HG02571 (cell line): ENCODE measurements around the gene PIP5KL1.

Source experiments
- ATAC-seq: cut with Tn5 transposase; IDR thresholded peaks from one replicate; pipeline ENCODE4 v1.9.1; 2021; ENCODE audit warnings: mild to moderate bottlenecking, moderate library complexity; ENCODE audit not compliant: unreplicated experiment

The PIP5KL1 gene, protein sequence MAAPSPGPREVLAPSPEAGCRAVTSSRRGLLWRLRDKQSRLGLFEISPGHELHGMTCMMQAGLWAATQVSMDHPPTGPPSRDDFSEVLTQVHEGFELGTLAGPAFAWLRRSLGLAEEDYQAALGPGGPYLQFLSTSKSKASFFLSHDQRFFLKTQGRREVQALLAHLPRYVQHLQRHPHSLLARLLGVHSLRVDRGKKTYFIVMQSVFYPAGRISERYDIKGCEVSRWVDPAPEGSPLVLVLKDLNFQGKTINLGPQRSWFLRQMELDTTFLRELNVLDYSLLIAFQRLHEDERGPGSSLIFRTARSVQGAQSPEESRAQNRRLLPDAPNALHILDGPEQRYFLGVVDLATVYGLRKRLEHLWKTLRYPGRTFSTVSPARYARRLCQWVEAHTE

DNA sequence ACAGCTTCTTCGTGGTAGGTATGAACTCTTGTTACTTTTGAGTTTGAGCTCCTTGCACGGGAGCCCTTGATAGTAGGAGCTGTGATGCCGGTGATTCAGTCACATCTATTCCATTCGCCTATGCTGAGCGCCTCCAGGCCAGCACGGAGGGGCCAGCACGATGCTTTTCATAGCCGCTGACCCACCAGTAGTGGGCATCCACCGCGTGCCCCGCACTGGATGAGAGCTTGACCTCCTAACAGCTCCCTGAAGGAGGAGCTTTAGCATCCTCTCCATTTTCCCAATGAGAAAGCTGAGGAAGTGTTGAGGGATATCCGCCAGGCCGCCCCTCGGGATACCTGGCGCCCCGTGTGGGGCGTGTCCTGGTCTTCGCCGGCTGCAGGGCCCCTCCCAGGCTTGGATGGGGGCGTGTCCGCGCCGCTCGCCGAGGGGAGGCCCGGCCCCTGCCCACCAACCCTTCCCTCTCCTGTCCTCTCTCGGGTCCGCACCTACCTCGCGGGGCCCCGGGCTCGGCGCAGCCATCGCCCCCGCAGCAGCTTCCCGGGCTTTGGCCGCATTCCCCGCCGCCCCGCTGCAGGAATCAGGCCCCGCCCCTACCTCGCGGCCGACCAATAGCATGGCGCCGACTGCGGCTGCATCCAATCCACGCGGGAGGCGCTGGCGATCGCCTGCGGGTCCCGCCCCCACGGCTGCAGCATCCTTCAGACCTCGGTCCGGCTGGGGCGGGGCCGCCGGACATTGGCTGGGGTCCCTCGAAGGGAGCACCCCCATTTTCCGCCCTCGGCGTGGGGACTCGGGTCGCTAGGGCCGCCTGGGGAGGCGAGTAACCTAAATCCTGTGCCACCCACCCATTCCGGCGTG lies at the start of gene PIP5KL1:
Gene PIP5KL1 (minus strand): TSS at position 547 of the 861 bp plus-strand sequence. CDS start 25 bp downstream, at position 522.
- ATAC-seq, result peak; percentile 71

DNA sequence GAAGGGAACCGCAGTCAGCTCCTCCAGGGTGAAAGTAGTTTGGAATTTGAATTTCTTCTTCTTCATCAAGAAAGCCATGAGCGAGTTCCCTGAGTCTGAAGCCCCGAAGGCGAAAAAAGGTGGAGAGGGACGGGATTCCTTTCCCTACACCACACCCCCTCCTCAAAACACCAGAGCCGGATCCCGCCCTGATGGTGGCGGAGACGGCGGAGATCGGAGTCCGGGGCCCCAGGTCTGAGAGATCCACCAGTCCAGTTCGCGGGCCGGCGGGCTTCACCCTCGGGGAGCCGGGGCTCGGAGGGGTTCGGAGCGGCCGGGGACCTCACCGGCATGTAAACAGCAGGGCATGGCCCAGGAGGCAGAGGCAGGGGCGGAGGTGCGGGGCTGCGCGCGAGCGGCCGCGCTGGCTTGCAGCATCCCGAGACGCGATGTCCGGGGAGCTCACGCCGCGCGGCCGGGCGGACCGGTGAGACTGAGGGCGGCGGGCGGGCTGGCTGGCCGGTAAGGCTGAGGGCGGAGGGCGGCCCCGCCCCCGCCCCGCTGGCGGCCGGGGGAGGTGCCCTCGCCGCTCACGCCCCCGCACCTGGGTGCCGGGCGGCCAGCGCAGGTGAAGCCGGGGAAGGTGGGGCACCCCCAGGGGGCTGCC lies 49.6 kb upstream of the PIP5KL1 start:
- ATAC-seq, result peak; percentile 35

DNA sequence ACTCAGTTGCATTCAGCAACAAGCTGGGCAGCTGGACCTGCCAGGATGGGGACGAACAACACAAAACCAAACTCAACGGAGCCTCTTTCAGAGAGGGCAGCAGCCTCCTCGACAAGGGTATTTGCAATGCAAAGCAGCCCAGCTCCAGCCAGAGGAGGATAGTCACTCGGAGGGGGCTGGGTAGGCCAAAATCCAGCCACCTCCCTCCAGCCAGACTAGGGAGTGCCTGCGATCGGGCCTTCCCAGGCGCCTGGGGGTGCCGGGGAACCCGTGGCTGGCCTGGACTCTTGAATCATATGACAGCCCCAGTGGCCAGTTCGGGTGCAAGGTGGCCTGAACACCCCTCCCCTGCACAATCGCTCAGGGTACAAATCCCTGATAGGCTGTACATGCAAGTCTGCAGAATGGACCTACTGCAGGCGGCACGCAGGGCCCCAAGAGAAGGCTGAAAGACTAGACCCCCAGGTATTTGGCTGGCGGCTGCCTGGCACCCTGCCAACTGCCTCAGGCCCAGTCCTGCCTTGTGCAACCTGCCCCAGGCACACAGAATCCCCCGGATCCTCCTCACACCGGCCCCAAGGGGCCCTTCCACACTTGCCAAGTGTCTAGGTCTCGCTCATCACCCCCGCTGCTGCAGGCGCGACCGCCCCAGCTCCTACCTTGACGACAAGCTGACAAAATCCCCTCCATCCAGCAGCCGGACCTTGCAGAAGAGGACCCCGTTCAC lies 48.9 kb upstream of the PIP5KL1 start:
- no peak for ATAC-seq

DNA sequence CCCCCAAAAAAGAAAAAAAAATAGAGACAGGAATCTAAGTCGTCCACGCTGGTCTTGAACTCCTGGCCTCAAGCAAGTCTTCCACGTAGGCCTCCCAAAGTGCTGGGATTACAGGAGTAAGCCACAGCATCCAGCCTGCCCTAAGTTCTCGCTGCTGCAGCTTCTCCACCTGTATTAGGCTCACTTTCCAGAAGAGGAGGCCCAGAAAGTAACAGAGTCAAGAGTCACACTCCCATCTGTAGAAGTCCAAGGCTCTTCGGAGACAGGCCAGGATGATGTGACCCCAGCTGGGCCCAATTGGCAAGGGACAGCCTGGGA lies 48.4 kb upstream of the PIP5KL1 start:
- ATAC-seq, result no peak

DNA sequence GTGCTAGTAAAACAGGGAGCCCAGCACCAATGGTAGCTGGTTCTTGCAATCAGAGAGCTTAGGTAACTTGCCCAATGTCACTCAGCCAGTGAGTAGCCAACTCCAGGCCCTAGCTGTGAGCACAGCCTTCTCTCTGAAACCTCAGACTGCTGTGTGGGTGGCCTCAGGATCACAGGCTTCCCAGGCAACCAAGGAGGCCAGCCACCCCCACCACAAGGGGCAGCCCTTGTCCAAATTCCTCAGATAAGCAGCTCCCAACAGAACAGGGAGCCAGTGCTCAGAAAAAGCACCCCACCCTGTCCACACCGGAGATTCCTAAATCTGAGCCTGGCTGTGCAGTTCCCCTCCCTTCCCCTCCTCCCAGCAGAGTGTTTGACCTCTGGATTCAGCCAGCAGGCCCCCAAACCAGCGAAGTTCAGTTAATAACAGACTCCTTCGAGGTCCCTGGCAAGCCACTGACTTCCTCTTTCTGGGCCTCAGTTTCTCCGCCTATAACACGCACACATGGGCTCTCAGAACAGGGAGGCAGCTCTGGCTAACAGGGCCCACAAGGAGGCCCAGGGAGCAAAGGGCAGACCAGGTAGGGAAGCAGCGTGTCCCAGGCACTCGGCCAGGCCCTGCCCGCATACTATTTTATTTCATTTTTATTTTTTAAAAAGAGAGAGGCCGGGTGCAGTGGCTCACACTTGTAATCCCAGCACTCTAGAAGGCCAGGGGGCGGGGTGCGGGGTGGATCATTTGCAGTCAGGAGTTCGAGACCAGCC lies 47.5 kb upstream of the PIP5KL1 start:
- no peak for ATAC-seq

DNA sequence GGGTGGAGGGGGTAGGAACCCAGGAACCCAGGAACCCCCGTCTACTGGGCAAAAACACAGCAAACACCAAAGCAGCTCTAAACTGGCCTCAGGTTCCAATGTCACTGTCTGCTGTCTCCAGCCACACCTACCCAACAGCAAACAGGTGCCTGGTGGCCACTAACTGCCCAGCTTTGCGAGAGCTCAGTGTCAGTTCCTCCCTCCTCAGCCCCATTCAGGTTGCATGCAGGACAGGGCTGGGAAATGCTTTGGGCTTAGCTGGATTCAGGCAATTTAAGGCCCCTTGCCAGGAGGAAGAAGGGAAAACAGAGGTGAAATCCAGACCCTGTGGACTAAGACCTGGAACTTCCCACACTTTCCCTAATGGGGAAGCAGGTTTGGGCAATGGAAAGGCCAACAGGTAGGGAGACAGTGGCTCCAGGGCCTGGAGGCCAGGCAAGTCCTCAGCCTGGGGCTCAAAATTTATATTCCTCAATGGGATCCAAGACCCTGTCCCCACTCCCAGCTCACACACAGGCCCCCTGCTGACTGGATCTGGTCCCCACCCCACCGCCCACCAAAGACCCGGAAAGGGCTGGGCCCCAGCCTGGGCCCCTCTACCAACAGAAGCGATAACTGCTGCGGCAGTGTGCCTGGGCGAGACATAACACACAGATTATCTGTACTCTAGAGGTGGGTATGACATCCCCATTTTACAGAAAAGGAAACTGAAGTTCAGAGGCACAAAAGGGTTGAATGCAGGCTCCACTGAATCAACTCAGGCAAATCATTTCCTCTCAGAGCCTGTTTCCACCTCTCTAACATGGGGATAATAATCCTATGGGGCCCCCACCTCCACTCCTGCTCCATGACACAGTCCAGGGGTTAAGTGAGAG lies 46.7 kb upstream of the PIP5KL1 start:
- ATAC-seq, result no peak

DNA sequence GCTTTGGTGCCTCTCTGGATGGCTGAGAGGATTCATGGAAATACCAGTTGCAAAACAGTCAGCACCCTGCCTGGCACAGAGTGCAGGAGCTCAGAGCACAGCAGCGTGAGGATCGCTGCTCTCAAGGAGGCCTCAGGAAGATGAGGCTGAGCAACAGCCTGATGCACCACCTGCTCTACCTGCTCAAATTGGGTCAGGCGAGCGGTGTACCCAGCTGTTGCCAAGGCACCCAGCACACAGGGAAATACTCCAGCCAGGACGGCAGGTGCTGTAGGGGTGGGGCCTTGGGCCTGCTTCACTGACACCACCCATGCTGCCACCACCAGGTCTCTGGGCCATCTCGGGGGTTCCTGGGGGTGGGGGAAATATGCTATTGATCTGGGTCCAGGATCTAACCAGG lies 45.9 kb upstream of the PIP5KL1 start:
- no peak for ATAC-seq

DNA sequence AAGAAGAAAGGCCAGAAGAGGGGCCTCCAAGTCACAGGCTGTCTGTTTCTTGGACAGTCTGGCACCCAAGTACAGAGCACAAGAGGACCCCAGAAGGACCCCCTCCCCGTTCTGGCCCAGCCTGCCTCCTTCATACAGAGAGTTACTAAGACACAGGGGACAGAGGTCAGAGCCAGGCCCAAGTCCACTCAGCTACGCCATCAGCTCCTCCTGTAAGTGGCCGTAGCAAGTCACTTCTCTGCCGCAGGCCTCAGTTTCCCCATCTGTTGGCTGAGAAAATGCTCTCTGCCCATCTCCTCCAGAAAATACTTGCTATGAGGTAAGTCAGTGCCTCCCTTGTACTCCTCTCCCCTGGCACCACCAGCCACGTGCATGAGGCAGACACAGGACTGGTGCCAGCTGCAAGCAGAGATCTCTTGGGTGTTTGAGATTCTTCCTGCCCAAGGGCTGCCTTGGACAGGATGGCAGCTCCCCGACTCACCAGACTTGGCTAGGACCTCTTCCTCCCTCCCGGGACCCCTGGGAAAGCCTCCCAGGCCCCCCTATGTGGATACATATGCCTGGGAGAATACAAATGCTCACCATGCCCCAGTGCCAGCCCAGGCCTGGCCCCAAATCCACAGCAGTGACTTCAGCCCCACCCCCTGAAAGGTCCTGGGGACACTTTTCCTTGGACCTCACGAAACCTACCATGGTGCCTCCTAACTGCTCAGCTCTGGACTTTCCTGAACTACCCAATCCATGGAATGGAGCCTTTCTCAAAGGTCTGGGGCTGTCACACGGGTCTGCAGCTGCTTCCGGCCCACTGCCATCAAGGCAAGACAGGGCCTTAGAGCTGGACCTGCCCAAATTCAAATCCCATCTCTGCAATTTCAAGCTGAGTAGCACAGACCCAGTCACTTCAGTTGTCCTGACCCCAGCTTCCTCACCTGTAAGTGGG lies 45.1 kb upstream of the PIP5KL1 start:
- no peak for ATAC-seq

DNA sequence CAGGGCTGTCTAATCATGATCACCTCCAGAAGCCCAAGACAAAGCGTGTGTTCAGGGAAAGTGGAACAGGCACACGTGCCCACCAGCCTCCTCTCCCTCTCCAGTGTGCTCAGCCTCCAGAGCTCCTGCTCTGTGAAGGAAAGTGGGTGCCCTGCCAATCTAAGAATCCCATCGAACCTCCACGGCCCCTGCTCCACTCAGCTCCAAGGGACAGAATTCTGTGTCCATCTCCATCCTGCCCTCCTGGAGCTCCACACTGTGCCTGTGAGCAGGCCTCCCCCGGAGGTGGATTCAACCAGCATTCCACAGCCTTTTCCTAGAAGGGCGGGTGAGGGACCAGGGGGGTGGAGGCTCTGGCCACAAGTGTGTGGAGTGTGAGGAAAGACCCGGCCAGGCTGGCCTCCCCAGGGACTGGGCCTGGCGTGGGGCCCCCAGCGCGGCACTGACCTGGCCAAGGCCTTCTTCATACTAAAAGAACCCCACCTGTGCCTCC lies 44.2 kb upstream of the PIP5KL1 start:
- ATAC-seq, result no peak

DNA sequence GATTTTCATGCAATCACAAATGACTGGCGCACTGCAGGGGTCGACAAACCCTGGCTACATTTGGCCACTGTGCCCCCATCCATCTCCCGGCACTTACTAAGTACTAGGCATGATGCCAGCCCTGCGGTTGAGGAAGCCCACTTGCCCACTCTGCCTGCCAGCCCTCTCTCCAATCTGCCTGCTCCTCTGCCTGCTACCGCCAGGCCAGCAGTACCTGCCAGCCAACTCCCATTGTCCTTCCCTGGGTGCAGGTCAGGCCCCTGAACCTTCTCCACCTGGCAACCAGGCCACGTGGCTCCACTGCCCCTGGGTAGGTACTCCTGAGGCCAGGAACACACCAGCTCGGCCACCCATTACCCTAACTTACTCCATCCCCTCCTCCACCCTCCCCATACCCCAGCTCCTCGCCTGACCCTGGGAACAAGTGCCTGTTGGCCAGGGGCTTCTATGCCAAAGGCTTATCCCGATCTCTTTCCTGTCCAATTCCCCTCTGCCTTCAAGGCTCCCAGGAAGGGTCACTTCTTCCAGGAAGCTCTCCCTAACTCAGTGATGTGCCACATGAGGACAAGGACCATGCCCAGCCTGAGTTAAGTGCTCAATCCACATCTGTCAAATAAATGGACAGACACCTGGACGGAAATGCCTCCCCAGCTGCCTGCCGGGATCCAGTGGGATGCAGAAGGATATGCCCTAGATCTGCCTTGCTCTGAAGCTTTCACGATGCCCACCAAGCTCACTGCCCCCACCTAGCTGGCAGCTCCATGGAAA lies 43.6 kb upstream of the PIP5KL1 start:
- ATAC-seq, result no peak

DNA sequence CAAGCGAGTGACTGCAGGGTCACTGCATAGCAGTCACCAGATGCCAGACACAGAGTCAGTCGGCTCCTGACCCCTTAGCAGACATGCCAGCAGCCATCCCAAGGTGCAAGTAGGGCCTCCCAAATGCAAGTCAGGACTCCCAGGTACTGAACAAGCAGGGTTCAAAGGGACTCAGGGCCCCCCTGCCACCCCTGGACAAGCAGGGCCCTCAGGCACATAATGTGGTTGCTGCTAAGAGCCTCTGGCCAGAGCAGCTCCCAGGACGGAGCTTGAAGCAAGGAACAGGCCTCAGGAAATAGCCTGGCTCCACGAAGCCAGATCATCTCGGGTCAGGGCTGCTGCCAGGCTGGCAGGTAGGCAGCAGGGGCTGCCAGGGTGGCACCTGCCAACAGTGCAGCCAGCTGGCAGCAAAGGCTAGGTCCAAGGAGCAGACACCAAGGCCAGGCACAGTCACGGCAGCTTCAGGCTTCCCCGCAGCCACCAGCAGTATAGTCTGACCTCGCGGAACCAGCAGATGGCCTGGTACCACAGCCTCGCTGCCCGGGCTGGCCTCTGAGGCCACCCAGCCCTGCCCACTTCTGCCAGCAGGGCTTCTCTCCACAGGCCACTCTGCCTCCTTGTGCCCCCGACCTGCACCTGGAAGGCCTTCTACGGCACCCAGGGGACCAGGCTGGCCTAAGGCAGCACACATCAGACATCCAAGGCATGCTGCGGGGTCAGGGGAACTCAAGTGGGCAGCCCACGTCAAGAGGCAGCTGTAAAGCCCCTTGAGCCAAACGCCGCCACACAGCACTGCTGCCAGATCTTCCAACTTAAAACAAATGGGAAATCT lies 42.8 kb upstream of the PIP5KL1 start:
- no peak for ATAC-seq

DNA sequence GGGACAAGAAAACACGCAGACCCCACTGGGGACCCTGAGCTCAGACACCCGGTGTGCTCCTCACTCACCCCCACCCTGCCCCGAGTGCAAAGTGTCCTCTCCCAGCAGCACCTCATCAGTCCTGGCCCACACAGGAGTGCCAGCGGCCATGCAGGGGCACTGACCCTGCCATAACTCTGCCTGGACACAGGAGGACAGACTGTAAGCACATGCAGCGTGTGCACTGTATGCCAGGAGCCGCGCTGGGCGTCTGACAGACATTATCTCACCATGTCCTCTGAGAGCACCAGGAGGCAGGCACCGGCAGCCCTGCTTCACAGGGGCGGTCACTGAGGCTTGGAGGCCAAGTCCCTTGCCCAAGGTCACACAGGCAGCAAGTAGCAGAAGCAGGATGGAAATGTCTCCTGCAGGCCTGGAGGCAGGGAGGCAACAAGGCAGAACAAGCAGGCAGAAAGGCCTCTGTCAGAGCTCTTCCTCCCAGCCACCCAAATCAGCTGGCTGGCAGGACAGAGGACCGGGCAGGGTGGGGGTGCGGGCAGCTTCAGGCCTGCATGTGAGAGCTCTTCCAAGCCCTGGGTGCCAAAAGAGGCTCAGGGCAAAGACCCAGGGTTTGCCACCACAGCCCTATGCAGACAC lies 41.8 kb upstream of the PIP5KL1 start:
- no peak for ATAC-seq

DNA sequence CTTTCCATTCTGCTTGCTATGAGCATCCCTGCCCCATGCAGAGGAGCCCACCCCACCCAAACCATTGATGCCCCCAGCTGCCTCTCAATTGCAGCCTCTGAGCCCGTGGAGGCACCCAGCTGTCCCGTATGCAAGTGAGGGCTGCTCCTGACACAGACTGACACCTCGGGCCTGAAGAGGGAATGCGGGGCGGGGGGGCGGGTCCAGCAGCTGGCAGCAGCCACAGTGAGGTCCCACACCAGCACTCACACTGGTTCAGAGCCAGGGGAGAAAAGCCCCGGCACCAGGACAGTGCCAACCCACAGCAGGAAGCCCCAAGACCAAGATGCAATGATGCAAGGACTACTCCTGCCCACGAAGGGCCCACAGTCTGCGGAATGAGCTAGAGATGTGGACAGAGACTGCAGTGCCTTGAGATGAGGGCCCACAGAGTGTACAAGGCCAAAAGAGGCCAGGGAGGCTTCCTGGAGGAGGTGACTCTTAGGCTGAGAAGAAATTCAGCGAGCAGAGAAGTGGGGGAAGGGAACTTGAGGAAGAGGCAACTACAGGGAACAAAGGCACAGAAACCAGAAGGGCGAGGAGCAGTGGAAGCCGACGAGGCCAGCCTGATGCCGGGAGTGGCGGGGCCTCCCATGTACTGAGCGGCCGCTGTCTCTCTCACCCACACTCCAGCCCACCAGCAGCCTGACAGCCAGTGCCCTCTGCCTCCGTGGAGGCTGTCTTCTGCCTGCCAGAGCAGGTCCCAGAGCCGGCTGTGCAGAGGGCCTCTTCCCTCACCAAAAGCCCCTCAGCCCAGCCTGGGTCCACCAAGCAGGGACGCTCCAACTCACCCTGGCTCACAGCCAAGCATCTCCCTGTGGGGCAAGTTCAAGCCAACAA lies 41.0 kb upstream of the PIP5KL1 start:
- no peak for ATAC-seq

DNA sequence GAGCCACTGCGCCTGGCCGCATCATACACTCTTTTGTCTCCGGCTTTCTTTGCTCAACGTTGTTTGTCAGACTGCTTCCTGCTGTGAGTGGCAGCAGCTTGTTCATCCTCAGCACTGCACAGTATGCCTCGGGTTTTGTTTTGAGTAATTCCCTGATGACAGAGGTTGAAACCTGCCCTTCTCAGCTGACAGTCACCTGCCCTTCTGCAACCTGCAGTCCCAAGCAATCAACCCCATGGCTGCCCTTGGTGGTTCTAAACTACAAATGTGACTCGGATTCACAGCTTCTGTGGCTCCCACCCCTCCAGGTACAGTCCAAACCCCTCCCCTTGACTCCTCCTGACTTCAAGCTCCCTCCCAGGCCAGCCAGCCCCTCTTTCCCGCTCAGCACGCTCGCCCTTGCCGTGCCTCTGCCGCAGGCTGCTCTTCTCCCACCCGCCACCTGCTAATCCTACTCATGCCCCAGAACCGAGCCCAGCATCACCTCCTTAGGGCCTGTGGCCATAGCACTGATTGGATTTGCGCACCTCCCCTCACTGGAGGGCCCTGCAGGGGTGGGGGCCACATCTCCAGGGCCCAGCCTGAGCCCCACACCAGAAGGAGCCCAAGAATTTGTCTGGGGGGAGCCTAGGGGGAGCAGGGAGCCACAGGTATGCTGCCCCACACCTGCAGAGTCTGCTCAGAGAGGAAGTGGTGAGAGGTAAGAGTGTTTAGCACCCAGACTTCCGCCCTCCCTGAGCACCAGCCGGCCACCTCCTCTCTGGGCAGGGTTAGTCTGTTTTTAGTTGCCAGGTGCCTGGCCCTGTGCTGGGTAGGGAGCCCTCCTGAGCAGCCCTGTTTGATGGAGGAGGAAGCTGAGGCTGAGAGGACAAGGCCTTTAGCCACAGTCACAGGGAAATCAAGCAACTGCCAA lies 40.1 kb upstream of the PIP5KL1 start:
- ATAC-seq, result peak; percentile 75
